Measurements from ENCODE around the gene CNTRL. TPM values are rescaled to one million over a fixed set of nuclear protein-coding genes. Genes with fewer than 3 reads are reported as not detected.
"Not testable (repeated sequence)": the region's sequence is repeated elsewhere in the genome, so short reads cannot be mapped to it uniquely, and the experiment has no call there.

Gene CNTRL, protein sequence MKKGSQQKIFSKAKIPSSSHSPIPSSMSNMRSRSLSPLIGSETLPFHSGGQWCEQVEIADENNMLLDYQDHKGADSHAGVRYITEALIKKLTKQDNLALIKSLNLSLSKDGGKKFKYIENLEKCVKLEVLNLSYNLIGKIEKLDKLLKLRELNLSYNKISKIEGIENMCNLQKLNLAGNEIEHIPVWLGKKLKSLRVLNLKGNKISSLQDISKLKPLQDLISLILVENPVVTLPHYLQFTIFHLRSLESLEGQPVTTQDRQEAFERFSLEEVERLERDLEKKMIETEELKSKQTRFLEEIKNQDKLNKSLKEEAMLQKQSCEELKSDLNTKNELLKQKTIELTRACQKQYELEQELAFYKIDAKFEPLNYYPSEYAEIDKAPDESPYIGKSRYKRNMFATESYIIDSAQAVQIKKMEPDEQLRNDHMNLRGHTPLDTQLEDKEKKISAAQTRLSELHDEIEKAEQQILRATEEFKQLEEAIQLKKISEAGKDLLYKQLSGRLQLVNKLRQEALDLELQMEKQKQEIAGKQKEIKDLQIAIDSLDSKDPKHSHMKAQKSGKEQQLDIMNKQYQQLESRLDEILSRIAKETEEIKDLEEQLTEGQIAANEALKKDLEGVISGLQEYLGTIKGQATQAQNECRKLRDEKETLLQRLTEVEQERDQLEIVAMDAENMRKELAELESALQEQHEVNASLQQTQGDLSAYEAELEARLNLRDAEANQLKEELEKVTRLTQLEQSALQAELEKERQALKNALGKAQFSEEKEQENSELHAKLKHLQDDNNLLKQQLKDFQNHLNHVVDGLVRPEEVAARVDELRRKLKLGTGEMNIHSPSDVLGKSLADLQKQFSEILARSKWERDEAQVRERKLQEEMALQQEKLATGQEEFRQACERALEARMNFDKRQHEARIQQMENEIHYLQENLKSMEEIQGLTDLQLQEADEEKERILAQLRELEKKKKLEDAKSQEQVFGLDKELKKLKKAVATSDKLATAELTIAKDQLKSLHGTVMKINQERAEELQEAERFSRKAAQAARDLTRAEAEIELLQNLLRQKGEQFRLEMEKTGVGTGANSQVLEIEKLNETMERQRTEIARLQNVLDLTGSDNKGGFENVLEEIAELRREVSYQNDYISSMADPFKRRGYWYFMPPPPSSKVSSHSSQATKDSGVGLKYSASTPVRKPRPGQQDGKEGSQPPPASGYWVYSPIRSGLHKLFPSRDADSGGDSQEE (N-terminal part only)
- 31.3 and 31.7 TPM in 2 replicates for total RNA-seq (2014; rRNA removed; shearing (Covaris generic))

DNA sequence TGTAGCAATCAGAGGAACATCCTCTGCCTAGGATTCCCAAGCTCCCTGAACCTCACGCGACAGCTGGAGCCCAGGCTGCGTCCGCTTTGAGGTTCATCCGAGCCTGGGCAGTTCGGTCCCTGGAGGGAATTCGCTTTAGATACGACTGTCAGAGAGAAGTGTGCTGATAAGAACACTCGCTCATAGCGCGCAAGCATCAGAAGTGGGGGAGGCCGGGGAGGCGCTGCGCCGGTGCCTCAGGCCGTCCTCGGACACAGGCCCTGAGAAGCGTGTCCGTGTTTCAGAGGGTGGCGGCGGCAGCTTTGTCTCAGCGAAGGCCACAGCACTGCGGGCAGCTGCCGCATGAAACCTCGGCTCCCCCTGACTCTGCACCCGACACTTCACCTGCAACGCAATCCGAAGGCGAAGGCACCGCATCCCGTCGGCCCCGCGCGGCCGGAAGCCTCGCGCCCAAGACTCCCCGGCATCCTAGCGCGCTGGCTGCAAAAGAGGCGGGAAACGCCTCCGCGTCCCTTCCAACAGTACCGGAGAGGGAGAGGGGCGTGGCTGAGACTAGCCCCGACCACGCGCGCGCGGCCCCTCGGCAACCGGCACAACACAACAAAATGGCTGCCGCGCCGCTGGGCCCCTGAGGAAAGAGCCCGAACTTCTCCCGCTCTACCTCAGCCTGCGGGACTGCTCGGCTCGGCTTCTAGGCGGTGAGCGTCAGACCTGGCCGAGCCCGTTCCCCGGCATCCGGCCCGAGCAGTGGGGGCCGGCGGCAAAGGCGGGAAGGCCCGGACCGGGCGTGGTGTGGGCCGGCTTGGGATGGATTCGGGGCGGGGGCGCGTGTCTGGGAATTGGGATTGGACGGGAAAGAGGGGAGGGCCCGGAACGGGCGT lies at the start of gene CNTRL:
TSS of gene CNTRL (plus strand) at position 586 of the 881 bp plus-strand sequence. CDS start 13,372 bp downstream, outside the sequence.
- DNase-seq (ENCODE audit: low spot score), result peak; percentile 89

DNA sequence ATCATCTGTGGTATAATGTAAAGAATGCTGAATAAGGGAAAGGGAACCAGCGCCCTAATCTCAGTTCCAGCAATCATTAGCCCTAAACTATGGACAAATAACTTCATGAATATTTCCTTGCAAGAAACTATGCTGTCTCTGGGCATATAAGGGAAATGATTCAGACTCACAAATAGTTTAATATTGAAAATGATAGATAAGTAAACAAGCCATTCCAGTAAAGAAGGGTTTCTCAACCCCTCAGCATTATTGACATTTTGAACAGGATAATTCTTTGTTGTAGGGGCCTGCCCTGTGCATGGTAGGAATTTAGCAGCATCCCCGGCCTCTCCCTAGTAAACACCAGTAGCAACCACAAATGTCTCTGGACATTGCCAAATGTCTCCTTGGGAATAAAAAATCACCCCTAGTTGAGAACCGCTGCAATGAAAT lies 48.5 kb upstream of the CNTRL start:
- no peak for DNase-seq (ENCODE audit: low spot score)

DNA sequence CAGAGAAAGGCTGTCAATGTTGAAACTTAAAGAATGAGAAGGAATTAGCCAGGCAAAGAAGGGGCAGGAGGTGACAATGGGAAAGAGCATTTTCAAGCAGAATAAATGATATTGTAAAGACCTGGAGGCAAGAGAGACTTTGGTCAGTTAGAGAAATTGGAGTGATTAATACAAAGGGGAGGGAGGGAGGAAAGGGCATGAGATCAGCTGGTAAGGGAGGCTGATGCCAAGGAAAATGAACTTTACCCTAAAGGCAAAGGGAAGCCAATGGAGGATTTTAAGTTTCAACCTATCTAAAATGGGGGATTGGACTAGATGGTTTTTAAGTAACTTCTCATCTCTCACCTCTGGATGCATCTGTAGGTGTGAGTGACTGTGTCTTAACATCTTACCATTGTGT lies 48.0 kb upstream of the CNTRL start:
- no peak for DNase-seq (ENCODE audit: low spot score)

DNA sequence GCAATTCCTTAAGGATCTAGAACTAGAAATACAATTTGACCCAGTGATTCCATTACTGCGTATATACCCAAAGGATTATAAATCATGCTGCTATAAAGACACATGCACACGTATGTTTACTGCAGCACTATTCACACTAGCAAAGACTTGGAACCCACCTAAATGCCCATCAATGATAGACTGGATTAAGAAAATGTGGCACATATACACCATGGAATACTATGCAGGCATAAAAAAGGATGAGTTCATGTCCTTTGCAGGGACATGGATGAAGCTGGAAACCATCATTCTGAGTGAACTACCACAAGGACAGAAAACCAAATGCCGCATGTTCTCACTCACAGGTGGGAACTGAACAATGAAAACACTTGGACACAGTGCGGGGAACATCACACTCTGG lies 46.5 kb upstream of the CNTRL start:
- DNase-seq (ENCODE audit: low spot score), result not testable (repeated sequence)

DNA sequence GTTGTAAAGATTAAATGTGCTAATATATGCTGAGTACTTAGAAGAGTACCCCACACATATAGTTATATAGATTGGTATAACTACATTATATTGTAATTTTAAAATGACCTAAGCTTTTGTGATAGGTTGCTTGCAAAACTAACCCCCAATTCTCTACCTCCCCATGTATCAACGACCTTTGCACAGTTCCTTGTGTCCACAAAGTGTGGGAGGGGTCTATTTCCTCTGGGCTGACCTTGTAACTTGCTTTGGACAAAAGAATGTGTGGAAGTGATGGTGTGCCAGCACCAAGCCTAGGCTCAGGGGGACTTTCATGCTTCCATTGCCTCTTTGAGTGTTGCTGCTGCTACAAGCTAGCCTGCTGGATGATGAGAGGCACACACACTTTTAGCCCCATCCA lies 45.3 kb upstream of the CNTRL start:
- no peak for DNase-seq (ENCODE audit: low spot score)

DNA sequence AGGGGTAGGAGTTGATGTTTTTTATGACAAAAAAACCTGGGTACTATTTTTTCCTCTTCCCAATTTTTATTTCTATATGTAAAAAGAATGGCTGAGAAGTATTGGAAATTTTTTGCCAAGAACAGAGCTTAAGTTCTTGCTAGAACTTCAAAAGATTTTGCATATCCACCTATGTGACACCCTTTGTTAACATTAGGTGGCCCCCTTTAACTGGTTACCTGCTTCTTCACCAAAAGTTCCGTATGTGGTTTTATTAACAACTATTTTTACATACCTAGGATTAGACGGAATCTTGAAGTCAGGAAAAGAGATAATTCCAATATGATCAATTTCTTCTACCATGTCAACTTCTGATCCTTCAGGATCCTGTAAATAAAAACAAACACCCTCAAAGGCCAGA lies 40.2 kb upstream of the CNTRL start:
- no peak for DNase-seq (ENCODE audit: low spot score)

DNA sequence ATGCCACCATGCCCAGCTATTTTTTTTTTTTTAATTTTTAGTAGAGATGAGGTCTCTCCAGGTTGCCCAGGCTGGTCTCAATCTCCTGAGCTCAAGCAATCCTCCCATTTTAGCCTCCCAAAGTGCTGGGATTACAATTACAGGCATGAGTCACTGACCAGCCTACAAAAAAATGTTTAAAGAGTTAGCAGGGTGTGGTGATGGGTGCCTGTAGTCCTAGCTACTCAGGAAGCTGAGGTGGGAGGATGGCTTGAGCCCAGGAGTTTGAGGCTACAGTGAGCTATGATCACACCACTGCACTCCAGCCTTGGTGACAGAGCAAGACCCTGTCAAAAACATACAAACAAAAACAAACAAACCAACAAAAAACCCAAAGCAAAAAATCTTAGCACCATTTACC lies 39.0 kb upstream of the CNTRL start:
- peak; percentile 19 for DNase-seq (ENCODE audit: low spot score)

DNA sequence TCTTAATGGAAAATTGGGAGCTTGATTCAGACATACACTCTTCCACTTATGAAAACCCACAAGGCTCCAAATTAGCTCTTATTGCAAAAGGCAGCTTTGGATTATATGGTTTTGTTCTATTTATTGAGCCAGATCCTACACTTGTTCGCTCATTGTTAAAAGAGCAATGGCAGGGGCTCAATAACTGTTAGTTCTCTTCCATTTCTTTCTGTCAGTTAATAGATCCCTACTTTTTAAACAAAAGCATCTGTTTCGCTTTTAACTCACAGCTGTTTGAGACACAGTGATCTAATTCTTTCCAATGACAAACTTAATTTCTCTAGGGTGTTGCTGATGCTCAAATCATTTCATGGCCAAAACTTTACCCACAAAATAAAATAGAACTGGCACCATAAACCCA lies 36.4 kb upstream of the CNTRL start:
- no peak for DNase-seq (ENCODE audit: low spot score)

DNA sequence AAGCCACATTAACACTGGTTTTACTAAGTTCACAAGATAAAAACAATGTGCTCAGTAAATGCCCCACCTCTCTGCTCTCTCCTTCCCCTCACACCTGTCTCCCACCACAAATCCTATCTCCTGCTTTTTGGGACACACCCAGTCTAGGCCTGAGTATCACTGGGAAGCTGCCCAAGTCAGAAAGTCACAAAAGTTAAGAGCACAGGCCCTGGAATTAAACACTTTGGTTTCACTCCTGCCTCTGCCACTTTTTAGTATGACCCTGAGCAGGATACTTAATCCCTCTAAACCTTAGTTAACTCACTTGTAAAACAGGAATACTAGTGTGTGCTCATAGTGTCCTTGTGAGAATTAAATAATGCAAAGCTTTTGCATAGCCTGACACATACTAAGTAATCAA lies 36.0 kb upstream of the CNTRL start:
- DNase-seq (ENCODE audit: low spot score), result no peak

DNA sequence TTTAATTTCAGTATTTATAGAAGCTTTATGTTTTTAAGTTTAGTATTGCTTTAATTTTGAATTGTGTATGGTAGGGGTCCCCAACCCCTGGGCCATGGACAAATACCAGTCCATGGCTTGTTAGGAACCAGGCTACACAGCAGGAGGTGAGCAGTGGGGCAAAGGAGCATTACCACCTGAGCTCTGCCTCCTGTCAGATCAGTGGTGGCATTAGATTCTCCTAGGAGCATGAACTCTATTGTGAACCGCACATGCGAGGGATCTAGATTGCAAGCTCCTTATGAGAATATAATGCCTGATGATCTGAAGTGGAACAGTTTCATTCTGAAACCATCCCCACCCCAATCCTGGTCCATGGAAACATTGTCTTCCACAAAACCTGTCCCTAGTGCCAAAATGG lies 26.6 kb upstream of the CNTRL start:
- DNase-seq (ENCODE audit: low spot score), result no peak

DNA sequence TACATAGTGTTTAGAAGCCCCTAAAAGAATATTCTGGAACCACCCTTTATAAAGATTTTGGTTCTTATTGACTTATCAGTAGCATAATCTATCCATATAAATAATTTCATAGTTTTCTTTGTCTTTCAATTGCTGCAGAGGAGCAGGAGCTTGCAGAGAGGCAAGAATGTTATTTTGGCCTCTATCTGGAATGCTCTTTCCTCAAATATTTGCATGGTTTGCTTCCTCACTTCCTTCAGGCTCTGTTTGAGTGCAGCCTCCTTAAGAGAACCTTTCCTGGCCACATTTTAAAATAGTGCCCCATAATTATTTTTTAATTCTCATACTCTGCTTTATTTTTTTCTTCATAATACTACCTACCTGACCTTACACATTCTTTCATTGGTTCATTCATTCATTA lies 26.1 kb upstream of the CNTRL start:
- no peak for DNase-seq (ENCODE audit: low spot score)

DNA sequence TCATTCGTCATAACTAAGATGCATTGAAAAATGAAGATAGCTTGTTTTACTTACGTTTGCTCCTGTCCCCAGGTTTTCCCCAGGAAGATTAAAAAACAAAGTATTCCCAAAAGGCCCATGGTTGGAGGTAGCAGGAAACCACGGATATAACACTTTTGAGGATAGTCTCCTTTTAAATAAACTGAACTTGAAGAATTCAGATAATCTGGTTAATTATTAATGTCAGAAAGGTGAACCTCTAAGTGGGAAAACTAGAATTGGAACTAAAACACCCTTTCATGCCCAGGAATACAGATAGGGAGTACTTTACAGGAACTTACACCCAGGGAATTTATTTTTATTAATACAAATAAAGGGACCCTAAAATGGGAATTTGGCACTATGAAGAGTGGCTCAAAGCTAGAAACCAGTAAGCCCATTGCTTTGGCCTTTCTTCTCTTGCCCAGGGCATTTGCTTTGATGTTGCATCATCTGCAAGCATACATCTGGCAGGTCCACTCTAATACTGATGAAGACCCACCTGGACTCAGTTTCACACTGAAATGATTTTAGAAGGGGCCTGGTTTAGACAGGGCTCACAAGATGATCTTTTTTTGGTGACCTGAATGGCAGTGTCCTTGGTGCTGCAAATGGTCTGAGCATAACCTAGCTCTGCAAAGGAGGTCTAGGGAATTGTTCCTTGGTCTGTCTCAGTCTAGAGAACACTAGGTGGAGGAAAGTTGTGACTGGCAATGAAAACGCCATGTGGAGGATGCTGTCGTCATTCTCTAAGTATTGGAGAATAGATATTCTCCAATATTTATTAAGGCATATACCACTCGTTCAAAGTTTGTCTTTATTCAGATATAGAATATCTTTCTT lies 24.4 kb upstream of the CNTRL start, which contains the start of gene C5:
TSS of gene C5 (minus strand) at position 148 of the 861 bp plus-strand sequence. CDS start at position 119, 29 bp downstream.
- no peak for DNase-seq (ENCODE audit: low spot score)

DNA sequence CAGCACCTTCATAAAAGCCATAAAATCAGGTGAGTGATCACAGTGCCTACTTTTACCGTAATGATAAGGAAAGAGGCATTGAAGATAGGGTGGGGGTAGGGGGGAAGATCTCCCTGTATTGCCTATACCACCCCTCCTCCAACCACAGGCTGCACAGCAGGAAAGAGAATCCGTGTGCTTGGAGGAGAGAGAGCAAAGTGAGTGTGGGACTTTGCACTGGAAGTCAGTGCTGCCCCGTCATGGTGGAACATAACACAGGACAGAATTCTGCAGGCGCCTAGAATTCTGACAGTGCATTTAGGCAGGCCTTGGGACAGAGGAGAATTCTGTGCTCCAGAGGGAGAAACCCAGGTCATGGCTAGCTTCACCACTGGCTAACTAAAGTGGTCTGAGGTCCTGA lies 21.2 kb upstream of the CNTRL start:
- no peak for DNase-seq (ENCODE audit: low spot score)

DNA sequence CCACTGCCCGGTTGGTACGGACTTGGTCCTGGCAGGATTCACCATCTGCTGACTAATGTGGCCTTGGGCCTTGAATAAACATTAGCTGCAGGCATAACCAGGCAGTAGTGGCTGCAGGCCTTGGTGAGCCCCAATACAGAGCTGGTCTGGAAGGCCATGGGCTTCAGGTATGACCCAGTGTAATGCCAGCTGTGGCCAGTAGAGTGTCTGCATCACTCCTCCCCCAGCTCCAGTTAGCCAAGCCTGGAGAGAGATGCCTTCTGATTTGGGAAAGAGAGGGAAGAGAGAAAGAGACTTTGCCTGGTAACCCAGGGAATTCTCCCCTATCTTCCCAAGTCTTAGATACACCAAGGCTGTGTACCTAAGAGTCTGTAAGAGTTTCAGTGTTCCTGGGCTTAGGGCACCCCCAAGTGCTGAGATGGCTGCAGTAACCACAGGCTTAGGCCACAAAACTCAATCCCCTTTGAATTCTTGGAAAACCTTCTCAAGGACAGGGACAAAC lies 19.1 kb upstream of the CNTRL start:
- DNase-seq (ENCODE audit: low spot score), result no peak

DNA sequence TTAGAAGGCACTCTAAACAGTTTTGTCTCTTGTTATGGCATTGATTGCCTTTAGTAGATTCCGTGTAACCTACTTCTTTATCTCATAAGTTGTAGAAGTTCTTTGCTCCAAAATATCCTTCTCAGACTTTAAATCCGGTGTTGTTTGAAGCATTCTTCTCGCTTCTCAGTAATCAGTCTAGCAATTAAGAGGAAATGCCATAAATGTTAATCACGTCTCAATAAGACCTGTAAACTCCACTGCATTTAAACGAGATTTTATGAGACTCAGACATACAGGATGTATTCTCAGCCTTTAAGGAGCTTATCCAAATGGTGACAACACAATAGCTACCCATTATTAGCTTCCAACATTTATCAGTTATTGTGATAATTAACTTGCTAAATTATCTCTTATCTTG lies 16.9 kb upstream of the CNTRL start:
- DNase-seq (ENCODE audit: low spot score), result no peak

DNA sequence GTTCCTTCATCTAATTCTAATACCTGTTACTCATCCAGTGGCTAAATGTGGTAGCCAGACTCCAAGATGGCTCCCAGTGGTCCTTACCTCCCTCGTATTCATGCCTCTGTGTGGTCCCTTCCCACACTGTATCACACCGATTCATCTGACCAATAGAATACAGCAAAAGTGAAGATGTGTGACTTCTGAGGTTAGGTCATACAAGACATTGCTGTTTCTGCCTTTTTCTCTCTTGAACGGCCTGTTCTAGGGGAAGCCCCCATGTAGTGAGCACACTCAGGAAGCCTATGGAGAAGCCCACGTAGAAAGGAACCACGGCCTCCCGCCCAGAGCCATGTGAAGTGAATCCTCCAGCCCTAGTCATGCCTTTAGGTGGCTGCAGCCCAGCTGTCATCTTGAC lies 15.2 kb upstream of the CNTRL start:
- no peak for DNase-seq (ENCODE audit: low spot score)

DNA sequence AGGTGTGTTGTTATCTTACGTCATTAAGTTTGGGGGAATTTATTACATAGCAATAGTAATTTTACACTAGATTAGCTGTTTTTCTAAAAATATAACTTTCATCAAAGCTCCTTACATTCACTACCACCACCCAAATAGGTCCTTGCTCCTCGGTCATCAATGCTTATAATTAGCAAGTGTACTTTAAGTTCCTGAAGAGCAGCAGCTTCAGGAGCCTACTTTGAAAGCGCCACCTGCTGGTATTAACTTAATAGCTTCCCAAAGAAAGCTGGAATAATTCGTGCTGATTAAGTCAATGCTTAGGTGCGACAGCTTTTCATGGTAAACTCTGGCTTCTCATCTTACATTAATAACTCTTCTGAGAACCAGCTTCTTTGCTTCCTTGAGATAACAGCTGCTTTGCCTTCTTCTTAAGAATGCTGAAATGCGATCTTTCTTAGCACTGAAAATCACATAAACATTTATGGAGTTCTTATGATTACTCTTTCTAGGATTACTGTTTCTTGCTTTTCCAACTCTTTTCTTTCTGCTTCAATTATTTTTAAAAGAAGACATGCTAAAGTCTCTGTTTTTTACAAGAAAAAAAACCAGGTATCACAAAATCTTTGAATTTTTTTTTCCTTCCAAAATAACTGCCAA lies 14.6 kb upstream of the CNTRL start:
- peak; percentile 74 for DNase-seq (ENCODE audit: low spot score)

DNA sequence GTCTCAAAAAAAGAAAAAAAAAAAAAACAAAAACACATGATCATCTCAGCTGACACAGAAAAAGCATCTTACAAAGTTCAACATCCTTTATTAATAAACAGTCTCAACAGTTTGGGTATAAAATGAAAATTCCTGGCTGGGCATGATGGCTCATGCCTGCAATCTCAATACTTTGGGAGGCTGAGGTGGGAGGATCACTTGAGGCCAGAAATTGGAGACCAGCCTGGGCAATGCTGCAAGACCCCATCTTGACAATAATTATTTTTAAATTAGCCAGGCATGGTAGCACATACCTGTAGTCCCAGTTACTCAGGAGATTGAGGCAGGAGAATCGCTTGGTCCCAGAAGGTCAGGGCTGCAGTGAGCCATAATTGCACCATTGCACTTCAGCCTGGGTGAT lies 7.9 kb upstream of the CNTRL start:
- no peak for DNase-seq (ENCODE audit: low spot score)

DNA sequence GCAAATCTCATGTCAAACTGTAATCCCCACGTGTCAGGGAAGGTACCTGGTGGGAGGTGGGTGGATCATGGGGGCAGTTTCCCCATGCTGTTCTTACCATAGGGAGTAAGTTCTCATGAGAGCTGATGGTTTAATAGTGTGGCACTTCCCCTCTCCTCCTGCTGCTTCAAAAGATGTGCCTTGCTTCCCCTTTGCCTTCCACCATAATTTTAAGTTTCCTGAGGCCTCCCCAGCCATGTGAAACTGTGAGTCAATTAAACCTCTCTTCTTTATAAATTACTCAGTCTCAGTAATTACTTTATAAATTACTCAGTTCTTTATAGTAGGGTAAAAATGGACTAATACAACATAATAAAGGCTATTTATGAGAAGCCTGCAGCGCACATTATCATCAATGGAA lies 7.1 kb upstream of the CNTRL start:
- no peak for DNase-seq (ENCODE audit: low spot score)

Measured in A172 (cell line).